ENCODE results near the gene MLLT6.
"Not testable (repeated sequence)": the region's sequence is repeated elsewhere in the genome, so short reads cannot be mapped to it uniquely, and the experiment has no call there.

MLLT6 gene

DNA sequence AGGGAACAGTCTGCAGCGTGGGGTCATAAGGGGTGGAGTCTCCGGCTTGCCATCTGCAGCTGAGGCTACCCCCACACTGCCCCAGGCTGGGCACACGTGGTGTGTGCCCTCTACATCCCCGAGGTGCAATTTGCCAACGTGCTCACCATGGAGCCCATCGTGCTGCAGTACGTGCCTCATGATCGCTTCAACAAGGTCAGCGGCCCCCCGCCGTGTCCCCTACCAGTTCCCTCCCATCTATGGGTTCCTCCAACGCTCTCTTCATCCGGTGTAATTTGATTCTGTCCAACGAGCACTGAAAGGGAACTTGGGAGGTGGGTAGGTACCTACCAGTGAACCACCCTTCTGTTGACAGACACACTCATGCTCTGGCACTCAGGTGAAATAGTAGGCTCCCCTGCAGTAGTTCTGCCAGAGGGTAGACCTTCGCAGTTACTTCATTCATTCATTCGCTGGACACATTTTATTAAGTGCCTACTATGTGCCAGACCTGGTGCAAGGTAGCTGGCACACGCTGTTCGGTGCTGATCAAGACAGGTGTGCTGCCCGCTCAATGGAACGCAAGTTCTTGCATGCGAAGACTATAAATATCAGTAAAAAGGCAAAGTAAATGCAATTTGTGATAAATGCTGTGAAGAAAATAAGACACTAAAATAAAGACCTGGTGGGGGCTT, 2.7 kb downstream of the MLLT6 start:
- no peak for DNase-seq (ENCODE audit: low read depth)

DNA sequence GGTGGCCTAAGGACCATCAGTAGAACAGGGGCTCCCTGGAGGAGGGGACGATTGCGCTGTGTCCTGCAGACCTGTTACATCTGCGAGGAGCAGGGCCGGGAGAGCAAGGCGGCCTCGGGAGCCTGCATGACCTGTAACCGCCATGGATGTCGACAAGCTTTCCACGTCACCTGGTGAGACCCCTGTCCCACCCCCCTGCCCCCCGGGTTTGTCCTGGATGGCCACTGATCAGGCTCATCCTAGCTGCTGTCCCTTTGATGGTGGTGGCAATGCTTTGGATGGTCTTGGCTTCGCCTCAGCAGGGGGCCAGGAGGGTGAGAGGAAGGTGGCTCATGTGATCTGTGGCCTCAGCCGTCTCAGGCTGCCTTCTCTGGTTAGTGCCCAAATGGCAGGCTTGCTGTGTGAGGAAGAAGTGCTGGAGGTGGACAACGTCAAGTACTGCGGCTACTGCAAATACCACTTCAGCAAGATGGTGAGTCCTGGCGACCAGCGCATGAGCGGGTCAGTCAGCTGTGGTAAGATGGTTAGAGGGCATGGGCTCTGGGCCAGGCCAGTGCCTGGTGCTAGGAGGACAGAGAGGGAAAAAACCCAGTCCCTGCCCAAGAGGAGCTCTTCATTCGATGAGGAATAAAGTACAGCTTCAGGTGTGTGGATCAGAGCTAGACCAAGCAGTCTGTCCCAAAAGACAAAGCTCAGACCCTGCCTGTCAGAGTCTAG, 4.2 kb downstream of the MLLT6 start:
- DNase-seq (ENCODE audit: low read depth), result no peak

DNA sequence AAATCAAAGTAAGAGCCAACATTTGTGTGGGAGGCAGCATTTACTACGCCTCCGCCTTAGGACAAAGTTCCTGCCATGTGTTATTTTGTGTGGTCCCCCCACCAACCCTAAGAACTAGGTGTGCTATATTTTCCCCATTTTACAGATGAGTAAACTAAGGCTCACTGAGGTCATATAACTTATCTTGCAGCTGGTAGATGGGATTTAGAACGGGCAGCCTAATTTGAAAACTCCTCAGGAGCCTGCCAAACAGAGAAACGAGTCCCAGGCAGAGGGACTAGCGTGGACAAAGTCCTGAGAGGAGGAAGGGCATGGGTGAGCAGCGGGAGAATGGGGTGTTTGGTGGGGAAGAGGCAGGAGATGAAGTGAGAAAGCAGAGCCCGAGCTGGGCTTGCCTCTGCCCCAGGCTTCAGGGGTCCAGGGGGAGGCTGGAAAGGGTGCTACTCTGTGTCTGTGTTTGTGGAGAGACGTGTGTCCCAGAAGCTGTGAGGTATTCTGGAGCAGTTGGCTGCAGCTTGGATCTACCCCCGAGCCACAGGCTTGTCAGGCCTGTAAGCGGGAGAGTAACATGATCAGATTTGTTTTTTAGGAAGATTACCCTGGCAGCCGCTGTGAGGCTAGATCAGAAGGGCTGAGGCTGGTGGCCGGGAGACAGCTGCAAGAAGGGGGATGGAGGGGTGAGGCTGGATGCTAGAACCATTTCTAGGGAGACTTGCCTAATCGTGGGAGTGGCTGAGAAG, 5.0 kb downstream of the MLLT6 start:
- no peak for DNase-seq (ENCODE audit: low read depth)

DNA sequence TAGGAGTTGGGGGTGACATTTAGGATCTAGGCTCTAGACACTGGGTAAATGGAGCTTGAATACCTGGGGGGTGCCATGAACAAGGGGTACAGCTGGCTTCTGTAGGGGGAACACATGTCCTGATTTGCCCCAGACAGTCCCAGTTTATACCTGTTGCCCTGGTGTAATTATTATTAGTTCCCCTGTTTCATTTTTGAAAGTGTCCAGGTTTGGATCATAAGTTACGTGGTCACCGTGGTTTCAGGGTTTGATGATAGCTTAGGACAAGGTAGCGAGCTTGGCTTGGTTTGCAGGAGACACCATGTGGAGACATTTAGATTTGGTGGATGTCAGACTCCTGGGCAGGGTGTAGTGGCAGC, 5.5 kb downstream of the MLLT6 start:
- DNase-seq (ENCODE audit: low read depth), result no peak

DNA sequence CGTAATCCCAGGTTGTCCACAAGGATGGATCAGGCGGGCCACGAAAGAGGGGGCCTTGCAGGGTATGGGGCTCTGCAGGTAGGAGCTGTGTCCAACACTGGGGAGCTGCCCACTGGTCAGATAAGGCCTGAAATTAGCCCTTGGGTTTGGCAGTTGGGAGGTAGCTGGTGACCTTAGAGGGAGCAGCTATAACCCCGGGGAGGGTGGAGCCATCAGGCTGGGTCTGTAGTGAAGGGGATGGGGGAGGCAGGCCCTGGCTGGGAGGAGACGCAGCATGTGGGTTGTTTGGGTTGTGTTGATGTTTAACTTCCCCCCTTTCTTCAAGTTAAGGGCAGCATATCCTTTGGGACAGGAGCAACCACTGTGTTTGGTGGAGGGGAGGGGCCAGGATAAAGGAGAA, 5.9 kb downstream of the MLLT6 start:
- no peak for DNase-seq (ENCODE audit: low read depth)

DNA sequence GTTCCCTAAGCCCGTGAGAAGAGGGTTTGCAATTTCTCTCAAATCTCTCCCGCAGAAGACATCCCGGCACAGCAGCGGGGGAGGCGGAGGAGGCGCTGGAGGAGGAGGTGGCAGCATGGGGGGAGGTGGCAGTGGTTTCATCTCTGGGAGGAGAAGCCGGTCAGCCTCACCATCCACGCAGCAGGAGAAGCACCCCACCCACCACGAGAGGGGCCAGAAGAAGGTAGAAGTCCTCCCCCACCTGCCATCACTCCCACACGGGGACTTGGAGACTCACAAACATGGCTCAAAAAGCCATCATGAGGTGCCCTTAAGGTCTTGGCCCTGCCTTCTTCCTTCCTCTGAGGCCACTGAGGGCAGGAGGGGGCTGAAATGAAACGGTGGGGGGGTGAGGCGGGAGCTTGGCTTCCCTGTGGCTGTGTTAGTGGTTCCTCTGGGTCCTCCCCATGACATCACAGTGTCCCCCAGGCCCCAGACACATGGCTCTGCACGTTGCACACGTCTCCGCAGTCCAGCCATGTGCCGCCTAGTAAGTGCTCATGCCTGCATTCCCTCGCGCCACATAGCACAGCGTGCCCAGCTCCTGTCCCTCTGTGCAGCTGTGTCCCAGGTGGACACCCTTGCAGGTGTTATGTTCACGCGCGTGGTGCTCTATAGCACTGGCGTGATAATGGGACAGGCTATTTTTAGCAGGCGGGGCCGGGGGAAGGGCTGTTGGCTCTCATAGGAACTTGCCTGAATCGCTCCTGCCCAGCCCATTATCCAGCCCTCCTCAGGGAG, 6.9 kb downstream of the MLLT6 start:
- DNase-seq (ENCODE audit: low read depth), result no peak

DNA sequence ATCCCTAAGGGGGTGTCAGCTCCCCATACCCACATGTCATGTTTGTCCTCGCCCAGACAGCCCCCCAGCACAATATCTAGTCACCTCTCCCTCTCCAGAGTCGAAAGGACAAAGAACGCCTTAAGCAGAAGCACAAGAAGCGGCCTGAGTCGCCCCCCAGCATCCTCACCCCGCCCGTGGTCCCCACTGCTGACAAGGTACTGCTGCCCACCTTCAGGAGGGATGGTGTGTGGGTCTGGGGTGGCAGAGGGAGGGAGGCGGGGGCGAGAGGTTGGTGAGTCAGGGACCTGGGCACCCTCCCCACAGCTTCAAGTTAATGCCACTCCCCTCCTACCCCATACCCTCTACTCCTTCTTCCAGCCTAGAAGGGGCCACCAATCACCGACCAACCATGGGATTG, 7.5 kb downstream of the MLLT6 start:
- DNase-seq (ENCODE audit: low read depth), result no peak

DNA sequence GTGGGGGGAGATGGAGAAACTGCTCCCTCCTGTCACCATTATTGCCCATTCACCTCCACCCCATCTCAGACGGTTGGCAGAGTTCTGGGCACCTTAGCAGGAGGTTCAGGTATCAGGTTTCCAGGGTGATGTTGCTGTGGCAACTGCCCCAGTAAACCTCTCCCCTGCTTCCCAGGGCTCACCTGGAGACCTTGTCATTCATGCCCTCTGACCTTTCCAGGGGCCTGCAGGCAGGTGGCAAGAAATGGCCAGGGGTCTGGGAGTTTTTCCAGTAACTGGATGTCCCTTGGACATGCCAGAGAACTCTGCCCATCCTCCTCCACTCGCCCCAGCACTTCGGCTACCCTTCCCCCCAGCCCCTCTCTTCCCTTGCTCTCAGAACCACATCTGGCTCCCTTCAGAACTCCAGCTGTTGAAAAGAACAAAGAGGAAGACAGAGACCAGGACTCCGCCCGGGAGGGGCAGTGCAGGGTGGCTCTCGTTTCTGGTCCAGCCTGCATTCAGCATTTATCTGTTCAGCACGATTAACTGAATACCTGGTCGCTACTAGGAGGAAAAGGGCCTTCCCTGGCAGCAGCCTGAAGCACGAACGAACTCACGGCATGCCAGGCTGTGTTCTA, 8.5 kb downstream of the MLLT6 start:
- DNase-seq (ENCODE audit: low read depth), result no peak

DNA sequence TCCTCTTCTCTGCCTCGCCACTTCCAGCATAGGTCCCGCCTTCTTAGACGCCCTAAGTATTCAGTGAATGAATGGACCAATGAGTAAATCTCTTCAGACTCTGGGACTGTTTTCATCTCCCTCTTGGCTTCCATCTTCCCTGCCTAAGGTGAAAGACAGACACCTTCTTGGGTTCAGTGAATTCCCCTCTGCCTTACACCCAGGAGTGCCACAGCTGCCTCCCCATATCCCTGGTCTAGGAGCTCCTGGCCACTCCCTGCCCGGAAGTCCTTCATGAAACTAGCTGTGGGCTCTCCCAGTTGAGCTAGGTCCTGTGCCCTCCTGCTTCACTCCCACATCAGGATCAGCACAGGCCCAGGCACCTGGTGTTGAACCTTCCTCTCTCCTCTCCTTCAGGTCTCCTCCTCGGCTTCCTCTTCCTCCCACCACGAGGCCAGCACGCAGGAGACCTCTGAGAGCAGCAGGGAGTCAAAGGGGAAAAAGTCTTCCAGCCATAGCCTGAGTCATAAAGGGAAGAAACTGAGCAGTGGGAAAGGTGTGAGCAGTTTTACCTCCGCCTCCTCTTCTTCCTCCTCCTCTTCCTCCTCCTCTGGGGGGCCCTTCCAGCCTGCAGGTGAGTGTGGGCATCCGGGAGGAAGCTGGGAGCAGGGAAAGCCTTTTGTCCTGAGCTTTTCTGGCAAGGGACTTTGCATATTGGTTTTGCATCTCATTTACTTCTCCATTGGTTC, 10.3 kb downstream of the MLLT6 start:
- no peak for DNase-seq (ENCODE audit: low read depth)

DNA sequence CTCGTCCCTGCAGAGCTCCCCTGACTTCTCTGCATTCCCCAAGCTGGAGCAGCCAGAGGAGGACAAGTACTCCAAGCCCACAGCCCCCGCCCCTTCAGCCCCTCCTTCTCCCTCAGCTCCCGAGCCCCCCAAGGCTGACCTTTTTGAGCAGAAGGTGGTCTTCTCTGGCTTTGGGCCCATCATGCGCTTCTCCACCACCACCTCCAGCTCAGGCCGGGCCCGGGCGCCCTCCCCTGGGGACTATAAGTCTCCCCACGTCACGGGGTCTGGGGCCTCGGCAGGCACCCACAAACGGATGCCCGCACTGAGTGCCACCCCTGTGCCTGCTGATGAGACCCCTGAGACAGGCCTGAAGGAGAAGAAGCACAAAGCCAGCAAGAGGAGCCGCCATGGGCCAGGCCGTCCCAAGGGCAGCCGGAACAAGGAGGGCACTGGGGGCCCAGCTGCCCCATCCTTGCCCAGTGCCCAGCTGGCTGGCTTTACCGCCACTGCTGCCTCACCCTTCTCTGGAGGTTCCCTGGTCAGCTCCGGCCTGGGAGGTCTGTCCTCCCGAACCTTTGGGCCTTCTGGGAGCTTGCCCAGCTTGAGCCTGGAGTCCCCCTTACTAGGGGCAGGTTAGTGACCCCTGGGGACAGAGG, 11.4 kb downstream of the MLLT6 start:
- DNase-seq (ENCODE audit: low read depth), result no peak

DNA sequence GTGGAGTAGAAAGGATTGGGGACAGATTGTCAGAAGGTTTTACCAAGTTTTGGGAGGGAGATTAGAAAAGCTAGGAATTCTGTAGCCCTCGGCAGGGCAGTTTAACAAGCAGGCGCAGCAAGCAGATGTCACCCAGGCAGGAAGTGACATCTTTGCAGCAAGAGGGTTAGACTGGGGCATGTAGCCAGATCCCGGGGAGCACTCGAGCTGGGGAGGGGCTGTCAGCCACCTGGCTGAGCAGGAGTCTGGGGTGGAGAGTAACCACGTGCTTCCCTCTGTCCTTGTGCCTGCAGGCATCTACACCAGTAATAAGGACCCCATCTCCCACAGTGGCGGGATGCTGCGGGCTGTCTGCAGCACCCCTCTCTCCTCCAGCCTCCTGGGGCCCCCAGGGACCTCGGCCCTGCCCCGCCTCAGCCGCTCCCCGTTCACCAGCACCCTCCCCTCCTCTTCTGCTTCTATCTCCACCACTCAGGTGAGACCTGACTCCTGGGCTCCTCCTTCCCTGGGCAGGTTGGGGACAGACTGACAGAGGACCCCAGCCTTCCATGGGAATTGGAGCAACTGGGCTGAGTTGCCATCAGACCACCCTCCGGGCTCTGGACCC, 12.2 kb downstream of the MLLT6 start:
- no peak for DNase-seq (ENCODE audit: low read depth)

DNA sequence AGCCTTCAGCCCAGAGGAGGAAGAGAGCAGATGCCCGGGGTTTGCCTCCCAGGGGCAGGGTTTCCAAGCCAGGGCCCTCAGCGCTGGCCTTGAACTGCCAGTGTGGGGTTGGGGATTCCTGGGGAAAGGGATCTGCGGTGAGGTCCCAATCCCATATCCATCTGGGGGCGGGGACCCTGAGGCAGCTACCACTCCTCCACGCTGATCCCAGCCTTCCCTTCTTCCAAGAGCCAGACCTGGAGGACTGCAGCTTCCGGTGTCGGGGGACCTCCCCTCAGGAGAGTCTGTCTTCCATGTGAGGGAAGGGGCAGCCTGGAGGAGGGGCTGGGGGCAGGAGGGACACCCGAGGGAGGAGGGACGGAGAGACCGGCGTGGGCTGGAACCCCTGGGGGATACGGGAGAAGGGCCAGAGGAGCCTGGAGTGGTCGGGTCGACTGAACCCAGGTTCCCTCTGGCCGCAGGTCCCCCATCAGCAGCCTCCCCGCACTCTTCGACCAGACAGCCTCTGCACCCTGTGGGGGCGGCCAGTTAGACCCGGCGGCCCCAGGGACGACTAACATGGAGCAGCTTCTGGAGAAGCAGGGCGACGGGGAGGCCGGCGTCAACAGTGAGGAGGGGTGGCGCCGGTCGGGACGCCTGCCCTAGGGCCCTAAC, 14.3 kb downstream of the MLLT6 start:
- no peak for DNase-seq (ENCODE audit: low read depth)

DNA sequence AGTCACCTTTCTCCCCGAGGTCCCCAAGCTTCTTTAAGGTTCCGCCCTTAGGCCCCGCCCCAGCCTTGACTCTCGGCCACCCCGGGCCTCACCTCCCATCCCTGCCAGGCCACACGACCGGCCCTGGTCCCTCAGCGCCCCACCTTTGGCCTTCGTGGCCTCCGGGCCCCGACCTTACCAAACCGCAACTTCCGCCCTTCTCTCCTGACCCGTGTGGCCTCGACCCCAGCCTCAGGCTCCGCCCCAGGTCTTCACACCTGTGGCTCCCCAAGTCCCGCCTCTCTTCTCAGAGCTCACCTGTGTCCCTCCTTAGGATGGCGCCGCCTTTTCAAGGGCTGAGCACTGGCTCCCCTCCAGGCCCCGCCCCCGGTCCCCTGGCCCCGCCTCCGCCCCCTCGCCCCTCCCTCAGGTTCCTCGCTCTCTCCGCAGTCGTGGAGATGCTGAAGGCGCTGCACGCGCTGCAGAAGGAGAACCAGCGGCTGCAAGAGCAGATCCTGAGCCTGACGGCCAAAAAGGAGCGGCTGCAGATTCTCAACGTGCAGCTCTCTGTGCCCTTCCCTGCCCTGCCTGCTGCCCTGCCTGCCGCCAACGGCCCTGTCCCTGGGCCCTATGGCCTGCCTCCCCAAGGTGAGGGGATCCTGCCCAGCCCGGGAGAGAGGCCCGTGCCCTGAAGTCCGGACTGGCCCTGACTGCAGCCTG, 15.0 kb downstream of the MLLT6 start:
- DNase-seq (ENCODE audit: low read depth), result no peak

DNA sequence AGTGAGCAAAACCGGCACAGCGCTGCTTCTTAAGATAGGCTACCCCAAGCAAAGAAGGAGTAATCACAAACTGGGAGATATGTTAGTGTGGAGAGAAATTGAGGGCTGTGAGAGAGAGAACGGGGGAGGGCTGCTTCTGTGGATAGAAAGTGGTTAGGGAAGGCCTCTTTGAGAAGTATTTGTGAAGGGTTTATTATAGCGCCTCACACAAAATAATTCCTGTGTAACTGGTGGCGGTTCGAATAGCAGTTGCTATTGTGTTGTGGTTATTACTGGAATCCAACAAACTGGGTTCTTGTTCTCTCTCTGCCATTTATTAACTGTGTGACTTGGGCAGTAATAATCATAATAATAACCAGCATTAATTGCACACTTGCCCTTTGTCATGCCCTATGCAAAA, 15.9 kb downstream of the MLLT6 start:
- DNase-seq (ENCODE audit: low read depth), result no peak

DNA sequence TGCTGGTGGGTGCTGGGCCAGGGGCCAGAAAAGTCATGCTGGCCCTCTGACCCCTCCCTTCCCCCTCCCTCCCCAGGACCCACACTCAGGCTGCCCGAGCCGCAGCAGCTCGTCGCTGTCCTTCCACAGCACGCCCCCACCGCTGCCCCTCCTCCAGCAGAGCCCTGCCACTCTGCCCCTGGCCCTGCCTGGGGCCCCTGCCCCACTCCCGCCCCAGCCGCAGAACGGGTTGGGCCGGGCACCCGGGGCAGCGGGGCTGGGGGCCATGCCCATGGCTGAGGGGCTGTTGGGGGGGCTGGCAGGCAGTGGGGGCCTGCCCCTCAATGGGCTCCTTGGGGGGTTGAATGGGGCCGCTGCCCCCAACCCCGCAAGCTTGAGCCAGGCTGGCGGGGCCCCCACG, 16.7 kb downstream of the MLLT6 start:
- DNase-seq (ENCODE audit: low read depth), result no peak

DNA sequence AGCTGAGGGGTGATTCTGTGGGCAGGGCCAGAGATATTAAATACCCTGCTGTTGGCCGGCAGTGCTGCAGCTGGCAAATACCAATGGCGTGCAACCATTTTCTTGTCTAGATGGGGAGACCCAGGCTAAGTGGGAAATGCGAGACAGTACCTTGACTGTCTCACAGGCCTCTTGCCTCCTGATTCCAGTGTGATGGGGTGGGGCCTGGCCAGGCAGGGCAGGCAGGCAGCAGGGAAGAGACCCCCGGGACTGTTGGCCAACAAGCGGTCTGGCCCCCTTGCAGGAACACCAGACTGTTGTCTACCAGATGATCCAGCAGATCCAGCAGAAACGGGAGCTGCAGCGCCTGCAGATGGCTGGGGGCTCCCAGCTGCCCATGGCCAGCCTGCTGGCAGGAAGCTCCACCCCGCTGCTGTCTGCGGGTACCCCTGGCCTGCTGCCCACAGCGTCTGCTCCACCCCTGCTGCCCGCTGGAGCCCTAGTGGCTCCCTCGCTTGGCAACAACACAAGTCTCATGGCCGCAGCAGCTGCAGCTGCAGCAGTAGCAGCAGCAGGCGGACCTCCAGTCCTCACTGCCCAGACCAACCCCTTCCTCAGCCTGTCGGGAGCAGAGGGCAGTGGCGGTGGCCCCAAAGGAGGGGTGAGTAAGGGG, 19.4 kb downstream of the MLLT6 start:
- no peak for DNase-seq (ENCODE audit: low read depth)

DNA sequence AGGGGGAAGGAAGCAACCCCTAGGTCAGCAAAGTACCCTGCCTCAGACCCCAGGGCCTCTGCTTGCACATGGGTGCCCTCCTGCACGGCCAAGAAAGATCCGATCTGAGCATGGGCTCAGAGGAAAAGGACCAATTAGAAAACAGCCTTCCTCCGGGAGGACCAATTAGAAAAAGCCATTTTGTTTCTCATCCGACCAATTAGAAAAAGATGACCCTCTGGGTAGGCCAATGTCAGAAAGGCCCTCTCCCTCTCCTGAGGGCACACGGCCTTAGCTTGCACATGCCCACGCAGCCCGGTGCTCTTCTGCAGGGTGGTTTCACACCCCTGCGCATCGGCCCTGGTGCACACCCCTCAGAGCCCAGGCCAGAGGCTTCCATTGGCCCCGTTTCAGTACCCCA, 20.0 kb downstream of the MLLT6 start:
- no peak for DNase-seq (ENCODE audit: low read depth)

DNA sequence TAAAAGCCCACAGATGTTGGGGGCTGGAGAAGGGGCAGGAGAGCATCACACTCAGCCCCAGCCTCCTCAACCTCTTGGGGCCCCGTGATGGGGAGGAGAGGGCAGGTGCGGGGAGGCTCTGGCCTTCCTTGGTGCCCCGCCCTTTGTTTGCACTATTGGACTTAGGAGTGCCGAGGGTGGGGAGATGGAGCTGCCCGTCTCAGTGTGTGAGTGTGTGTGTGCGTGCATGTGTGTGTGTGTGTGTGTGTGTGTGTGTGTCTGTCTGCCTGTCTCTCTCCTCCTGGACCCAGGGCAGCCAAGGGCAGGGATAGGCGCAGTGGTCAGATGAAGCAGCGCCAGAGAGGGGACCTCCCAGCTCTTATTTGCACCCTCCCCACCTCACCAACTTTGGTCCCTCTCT, 21.1 kb downstream of the MLLT6 start:
- DNase-seq (ENCODE audit: low read depth), result not testable (repeated sequence)

DNA sequence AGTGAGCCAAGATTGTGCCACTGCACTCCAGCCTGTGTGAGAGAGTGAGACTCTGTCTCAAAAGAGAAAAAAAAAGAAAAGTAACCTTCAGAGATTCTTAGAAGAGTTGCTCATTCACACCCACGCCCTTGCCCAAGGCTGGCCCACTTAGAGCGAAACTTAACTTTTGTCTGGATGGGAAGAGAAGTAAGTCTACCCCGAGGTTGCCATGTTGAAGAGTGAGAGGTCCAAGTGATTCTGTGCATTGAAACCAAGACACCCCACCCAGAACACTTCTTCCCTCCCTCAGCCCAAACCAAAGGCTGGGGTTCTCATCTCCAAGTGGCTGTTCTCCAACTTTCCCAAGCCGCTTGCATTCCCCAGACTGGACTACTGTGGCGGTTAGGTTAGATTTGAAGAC, 22.7 kb downstream of the MLLT6 start:
- no peak for DNase-seq (ENCODE audit: low read depth)

Data from activated T-cell treated with anti-CD3 and anti-CD28 coated beads for 1 hour (primary cell).